GM23248 (cell line): ENCODE data around the gene DIRAS2. TPM values are rescaled to one million over a fixed set of nuclear protein-coding genes. Genes with fewer than 3 reads are reported as not detected.

Experiments
- DNase-seq: peaks from one replicate; pipeline ENCODE4 v3.0.0-alpha.2; 2015
- H2AFZ ChIP-seq: fragments of 200-600 bp; sonication (generic); 2 replicates; pipeline ENCODE4 v1.6.1; 2016; ENCODE audit warnings: antibody characterized with exemption
- H3F3A ChIP-seq: fragments of 200-600 bp; sonication (generic); 2 replicates; pipeline ENCODE4 v1.6.1; 2016; ENCODE audit warnings: mild to moderate bottlenecking, antibody characterized with exemption, mixed run types; ENCODE audit not compliant: insufficient read depth
- H3K27ac ChIP-seq: fragments of 200-600 bp; sonication (generic); 2 replicates; pipeline ENCODE4 v1.5.1; 2016; ENCODE audit warnings: mild to moderate bottlenecking
- H3K27me3 ChIP-seq: fragments of 200-600 bp; sonication (generic); replicated peaks from 2 replicates; pipeline ENCODE4 v1.6.1; 2016; ENCODE audit warnings: mild to moderate bottlenecking; ENCODE audit not compliant: insufficient read depth
- H3K36me3 ChIP-seq: fragments of 200-600 bp; sonication (generic); 2 replicates; pipeline ENCODE4 v1.6.1; 2016; ENCODE audit warnings: low read depth, mild to moderate bottlenecking
- H3K4me1 ChIP-seq: fragments of 200-600 bp; sonication (generic); 2 replicates; pipeline ENCODE4 v1.6.1; 2016; ENCODE audit warnings: mild to moderate bottlenecking; ENCODE audit not compliant: insufficient read depth
- H3K4me2 ChIP-seq: fragments of 200-600 bp; sonication (generic); one replicate; pipeline ENCODE4 v1.6.1; 2016; ENCODE audit warnings: mild to moderate bottlenecking; ENCODE audit not compliant: unreplicated experiment
- H3K4me3 ChIP-seq: fragments of 200-600 bp; sonication (generic); 2 replicates; pipeline ENCODE4 v1.5.1; 2016; ENCODE audit warnings: mild to moderate bottlenecking
- H3K79me2 ChIP-seq: fragments of 200-600 bp; sonication (generic); 2 replicates; pipeline ENCODE4 v1.6.1; 2016; ENCODE audit warnings: mild to moderate bottlenecking; ENCODE audit not compliant: insufficient read depth
- H3K9ac ChIP-seq: fragments of 200-600 bp; sonication (generic); 2 replicates; pipeline ENCODE4 v1.6.1; 2016; ENCODE audit warnings: mild to moderate bottlenecking
- H3K9me2 ChIP-seq: fragments of 200-600 bp; sonication (generic); 2 replicates; pipeline ENCODE4 v1.6.1; 2016; ENCODE audit warnings: mixed run types, mild to moderate bottlenecking, moderate library complexity; ENCODE audit not compliant: insufficient read depth
- H3K9me3 ChIP-seq: fragments of 200-600 bp; sonication (generic); one replicate; pipeline ENCODE4 v1.6.1; 2017; ENCODE audit warnings: low read depth
- H4K20me1 ChIP-seq: fragments of 200-600 bp; sonication (generic); 2 replicates; pipeline ENCODE4 v1.6.0; 2016; ENCODE audit not compliant: insufficient read depth
- EZH2 ChIP-seq: fragments of 200-600 bp; sonication (generic); IDR thresholded peaks from 2 replicates; pipeline ENCODE4 v1.6.1; 2018; ENCODE audit warnings: antibody characterized with exemption, mild to moderate bottlenecking; ENCODE audit not compliant: insufficient read depth, poor library complexity, severe bottlenecking
- EZH2phosphoT487 ChIP-seq: fragments of 200-600 bp; sonication (generic); IDR thresholded peaks from 2 replicates; pipeline ENCODE4 v1.6.1; 2018; ENCODE audit warnings: antibody characterized with exemption, moderate library complexity, mild to moderate bottlenecking, low read depth; ENCODE audit not compliant: insufficient read depth
- WGBS, 2 experiments: methylation state at CpG; one replicate each; pipeline ENCODE4 v1.1.6; 2015 to 2017; ENCODE audit warnings: low lambda C conversion rate in 2 of 2, low coverage in 1 of 2; ENCODE audit errors: missing lambda C conversion rate in 2 of 2; 5-methylcytosine and 5-hydroxymethylcytosine counted together
- in situ Hi-C: fragments of 300-500 bp; cut with MboI; formaldehyde crosslinking; loops from 2 replicates; pipeline ENCODE4 v1.15.0; 2020
- polyA plus RNA-seq: library from polyadenylated mRNA; unstranded; fragments of >200 nt; fragmentation: Nextera tagmentation; extraction: Ambion mirVana; gene quantifications from 2 replicates; pipeline ENCODE4 v1.2.1, GENCODE V29; 2016
- total RNA-seq: library from RNA; depleted of rRNA; stranded (reverse); fragments of >200 nt; shearing (Covaris generic); gene quantifications from 2 replicates; pipeline ENCODE4 v1.2.3, GENCODE V29; 2014

The DIRAS2 gene
- total and polyA plus RNA-seq, 2 experiments from 2014 or later: not detected

GRCh38 chr9:90612957-90613356 lies 29.7 kb downstream of the DIRAS2 start:
- no peaks in the 10 kb centered on the region for H3K9me3 ChIP-seq

GRCh38 chr9:90611568-90611967 lies 31.1 kb downstream of the DIRAS2 start:
- H4K20me1 ChIP-seq: no peaks in the 10 kb centered on the region
- H3K36me3 ChIP-seq: no peaks in the 10 kb centered on the region
- H3K4me1 ChIP-seq: no peaks in the 10 kb centered on the region
- 0 to 3% methylated on average over 3 of the region's 3 CpGs for WGBS, 2 experiments
- no peaks in the 10 kb centered on the region for H3K27me3 ChIP-seq
- H2AFZ ChIP-seq: no peak overlapping the region
- no peaks in the 10 kb centered on the region for H3F3A ChIP-seq
- H3K4me2 ChIP-seq: no peak overlapping the region
- no peak overlapping the region for H3K27ac ChIP-seq
- no peak for TF ChIP-seq EZH2
- no peak for TF ChIP-seq EZH2phosphoT487
- no peak for DNase-seq
- H3K79me2 ChIP-seq: no peaks in the 10 kb centered on the region
- in situ Hi-C loops: no loop called here
- H3K4me3 ChIP-seq: no peak overlapping the region
- no peaks in the 10 kb centered on the region for H3K9me2 ChIP-seq
- no peak overlapping the region for H3K9ac ChIP-seq
- H3K9me3 ChIP-seq: no peaks in the 10 kb centered on the region

More at GRCh38 chr9:90612957-90613356, 29.7 kb downstream of the DIRAS2 start:
- Histone ChIP-seq H3K4me3 (no peak overlapping the region), H3K4me2 (no peak overlapping the region), H3K9ac (no peak overlapping the region), H3K36me3 (no peaks in the 10 kb centered on the region), H3K27me3 (no peaks in the 10 kb centered on the region), H2AFZ (no peak overlapping the region), H4K20me1 (no peaks in the 10 kb centered on the region), H3K9me2 (no peaks in the 10 kb centered on the region), H3F3A (no peaks in the 10 kb centered on the region), H3K4me1 (no peaks in the 10 kb centered on the region), H3K27ac (no peak overlapping the region), H3K79me2 (no peaks in the 10 kb centered on the region)
- TF ChIP-seq EZH2phosphoT487 (no peak), EZH2 (no peak)
- no peak for DNase-seq
- in situ Hi-C loops: no loop called here
- 57 to 73% methylated on average over 14 of the region's 14 CpGs for WGBS, 2 experiments

GRCh38 chr9:90611121-90611520 lies 31.5 kb downstream of the DIRAS2 start:
- H3K4me3 ChIP-seq: no peak overlapping the region
- no peak overlapping the region for H3K27ac ChIP-seq
- no peak overlapping the region for H3K4me2 ChIP-seq
- H2AFZ ChIP-seq: no peak overlapping the region
- no peaks in the 10 kb centered on the region for H3K36me3 ChIP-seq
- no peak for DNase-seq
- TF ChIP-seq EZH2phosphoT487 (no peak), EZH2 (no peak)
- no peaks in the 10 kb centered on the region for H3K79me2 ChIP-seq
- H3K9ac ChIP-seq: no peak overlapping the region
- H3K27me3 ChIP-seq: no peaks in the 10 kb centered on the region
- H3K9me2 ChIP-seq: no peaks in the 10 kb centered on the region
- in situ Hi-C loops: no loop called here
- H3F3A ChIP-seq: no peaks in the 10 kb centered on the region
- 36 to 43% methylated on average over 7 of the region's 7 CpGs for WGBS, 2 experiments
- no peaks in the 10 kb centered on the region for H3K4me1 ChIP-seq
- no peaks in the 10 kb centered on the region for H3K9me3 ChIP-seq
- H4K20me1 ChIP-seq: no peaks in the 10 kb centered on the region

GRCh38 chr9:90607701-90608516 lies 34.7 kb downstream of the DIRAS2 start:
- H3K9ac ChIP-seq: no peak overlapping the region
- H3K4me2 ChIP-seq: no peak overlapping the region
- H3K9me2 ChIP-seq: no peaks in the 10 kb centered on the region
- no peaks in the 10 kb centered on the region for H3K79me2 ChIP-seq
- H2AFZ ChIP-seq: no peak overlapping the region
- H3K27ac ChIP-seq: no peak overlapping the region
- no peak overlapping the region for H3K4me3 ChIP-seq
- H3K36me3 ChIP-seq: no peaks in the 10 kb centered on the region
- TF ChIP-seq EZH2phosphoT487 (no peak), EZH2 (no peak)
- DNase-seq: no peak
- no peaks in the 10 kb centered on the region for H4K20me1 ChIP-seq
- 28 to 29% methylated on average over 10 of the region's 10 CpGs for WGBS, 2 experiments
- H3K4me1 ChIP-seq: no peaks in the 10 kb centered on the region
- no peaks in the 10 kb centered on the region for H3K27me3 ChIP-seq
- in situ Hi-C loops: no loop called here
- no peaks in the 10 kb centered on the region for H3K9me3 ChIP-seq
- no peaks in the 10 kb centered on the region for H3F3A ChIP-seq
